T1000 (cell line): ENCODE results near the gene OSGIN1.

Experiments
- DNase-seq: peaks from one replicate; lab custom pipeline; 2025; ENCODE audit warnings: mixed read lengths; lab: John Stamatoyannopoulos, UW

The OSGIN1 gene

DNA sequence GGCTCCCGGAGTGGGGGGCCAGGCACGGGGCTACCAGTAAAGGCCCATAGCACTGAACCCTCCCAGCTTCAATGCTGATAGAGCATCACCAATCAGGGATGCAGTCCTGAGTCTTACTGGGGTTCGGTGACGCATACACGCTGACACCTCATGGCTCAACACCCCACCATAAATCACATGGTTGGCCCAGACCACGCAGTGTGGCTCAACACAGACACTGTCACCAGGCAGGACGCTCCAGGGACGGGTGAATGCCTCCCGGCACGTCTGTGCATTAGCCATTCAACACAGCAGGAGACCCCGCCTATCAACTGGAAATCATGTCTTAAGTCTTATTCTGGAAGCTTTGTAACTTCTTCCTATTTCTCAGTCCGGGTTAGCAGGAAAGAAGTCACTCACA, 50.0 kb downstream of the OSGIN1 start:
- no peak for DNase-seq

DNA sequence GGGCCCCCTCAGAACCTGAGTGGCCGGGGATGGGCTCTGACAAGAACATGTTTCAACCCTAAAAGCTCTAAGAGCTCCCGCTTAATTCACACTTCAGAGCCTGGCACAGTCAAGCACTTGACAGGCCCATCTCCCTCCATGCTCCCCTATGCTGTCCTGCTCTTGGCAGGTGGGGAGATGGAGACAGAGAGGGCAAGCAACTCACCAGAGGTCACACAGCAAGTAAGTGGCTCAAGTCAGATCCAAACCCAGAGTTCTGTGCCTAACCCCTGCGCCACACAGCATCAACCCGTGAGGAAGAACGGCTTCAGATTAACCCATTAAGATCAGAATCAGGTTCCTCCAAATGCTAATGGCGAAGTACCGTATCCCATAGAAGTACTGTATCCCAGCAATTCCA, 51.4 kb downstream of the OSGIN1 start:
- DNase-seq, result no peak

DNA sequence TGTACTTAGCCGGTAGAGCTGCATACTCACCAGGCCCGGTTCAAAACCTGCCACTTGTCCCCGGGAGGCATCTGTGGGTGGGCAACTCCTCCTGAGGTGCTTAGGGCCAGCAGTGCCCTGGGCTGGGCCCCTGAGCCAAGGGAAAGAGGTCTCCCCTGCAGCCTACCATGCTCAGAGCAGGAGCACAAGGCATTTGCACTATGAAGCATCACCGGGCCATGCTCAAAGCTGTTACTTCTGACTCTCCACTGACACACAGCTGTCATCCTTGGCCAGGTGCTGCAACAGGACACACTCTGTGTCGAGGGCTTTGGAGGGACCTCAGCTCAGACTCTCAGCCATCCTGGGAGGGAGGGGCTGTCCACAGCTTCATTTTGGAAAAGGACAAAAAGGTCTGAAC, 52.4 kb downstream of the OSGIN1 start:
- DNase-seq, result no peak

DNA sequence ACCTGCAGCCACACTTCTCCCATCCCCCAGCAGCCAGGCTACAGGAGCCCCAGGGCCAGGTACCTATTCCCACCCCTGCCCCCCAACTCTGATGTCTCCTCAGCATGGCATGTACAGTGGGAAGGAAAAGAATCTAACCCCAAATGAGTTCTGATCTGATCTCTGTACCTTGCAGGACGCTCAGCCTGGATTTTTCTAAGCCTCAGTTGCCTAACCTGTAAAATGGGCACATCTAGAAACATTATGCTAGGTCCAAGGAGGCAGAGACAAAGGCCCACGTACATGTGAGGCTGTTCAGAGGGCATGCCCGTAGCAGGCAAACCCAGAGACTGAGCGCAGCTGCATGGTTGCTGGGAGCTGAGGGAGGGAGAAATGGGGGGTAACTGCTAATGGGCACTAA, 54.5 kb downstream of the OSGIN1 start:
- DNase-seq, result no peak

DNA sequence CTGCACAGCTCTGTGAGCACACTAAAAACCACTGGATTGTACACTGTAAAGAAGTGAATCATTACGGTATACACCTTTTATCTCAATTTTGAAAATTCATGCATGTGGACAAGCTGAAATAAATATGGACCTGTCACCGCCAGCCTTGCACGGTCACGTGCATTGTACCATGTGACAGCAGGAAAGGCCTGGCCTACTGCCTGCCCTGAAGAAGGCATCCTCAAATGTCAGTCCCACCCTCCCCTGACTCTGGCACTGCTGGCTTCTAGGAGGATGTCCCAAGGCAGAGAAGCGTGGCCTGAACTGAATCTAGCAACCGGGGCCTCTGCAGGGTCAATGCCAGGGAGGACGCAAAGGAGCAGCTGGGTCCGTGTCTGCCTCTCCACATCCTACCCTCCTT, 54.9 kb downstream of the OSGIN1 start:
- no peak for DNase-seq

DNA sequence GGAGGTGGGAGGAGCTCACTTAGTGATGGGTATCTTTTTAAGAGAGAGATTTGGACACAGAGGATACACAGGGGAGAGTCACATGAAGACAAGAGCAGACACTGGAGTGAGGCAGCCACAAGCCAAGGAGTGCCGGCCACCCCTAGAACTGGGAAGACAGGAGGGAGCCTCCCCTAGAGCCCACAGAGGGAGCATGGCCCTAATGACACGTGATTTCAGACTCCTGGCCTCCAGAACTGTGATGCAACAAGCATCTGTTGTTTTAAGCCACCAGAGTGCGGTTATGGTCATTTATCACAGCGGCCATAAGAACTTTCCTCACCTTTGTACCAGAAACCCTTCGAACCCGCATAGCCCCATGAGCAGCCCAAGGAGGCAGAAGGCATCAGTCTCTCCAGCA, 56.2 kb downstream of the OSGIN1 start:
- DNase-seq, result no peak

DNA sequence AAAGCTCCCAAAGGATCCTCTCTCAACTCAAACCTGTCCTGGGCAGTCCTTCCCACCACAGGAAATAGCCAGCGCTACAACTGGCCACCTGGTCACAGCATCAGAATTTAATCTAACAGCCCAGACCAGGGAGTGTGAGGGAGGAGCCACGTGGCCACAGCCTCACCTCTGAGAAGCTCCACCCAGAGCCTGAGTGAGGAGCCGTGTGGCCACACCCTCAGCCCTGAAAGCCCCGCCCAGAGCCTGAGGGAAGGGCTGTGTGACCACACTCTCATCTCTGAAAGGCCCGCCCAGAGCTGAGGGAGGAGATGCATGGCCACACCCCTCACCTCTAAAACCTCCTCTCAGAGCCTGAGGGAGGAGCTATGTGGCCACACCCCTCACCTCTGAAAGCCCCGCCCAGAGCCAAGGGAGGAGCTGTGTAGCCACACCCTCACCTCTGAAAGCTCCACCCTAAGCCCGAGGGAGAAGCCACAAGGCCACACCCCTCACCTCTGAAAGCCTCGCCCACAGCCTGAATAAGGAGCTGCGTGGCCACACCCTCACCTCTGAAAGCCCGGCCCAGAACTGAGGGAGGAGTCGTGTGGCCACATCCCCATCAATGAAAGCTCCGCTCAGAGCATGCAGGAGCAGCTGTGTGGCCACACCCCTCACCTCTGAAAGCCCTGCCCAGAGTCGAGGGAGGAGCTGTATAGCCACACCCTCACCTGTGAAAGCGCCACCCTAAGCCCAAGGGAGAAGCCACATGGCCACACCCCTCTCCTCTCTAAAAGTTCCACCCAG, 60.9 kb downstream of the OSGIN1 start:
- peak; percentile 17 for DNase-seq

DNA sequence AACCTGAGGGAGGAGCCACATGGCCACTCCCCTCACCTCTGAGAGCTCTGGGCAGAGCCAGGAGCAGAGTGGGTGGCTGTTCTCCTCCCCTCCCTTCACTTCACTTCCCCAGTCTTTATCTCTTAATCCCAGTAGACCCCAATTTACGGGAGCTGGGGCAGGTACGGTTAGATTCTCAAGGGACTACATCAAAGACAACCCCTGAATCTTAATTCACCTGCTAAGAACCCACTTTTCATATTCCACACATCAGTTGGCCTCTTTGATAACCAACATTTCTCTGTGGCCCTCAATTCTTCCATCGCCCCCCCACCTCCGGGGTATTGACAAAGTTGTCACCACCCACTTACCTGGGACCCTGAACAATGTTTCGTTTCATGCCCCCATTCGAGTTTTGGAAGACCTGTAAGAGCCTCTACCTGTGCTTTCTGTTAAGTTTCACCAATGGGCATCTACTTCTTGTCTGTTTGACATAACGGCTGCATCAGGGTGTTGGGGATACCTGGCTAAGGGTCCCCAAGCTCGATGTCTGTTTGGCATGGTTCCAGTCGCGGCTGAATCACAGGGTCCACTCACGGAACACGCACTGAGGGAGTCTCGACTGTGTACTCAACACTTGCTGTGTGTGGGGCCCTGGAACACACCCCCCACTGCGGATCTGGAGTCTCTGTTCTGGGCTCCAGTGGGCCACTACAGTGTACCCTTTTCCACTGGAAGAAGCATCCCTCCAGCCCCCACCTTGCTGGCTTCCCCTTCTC, 61.7 kb downstream of the OSGIN1 start:
- DNase-seq, result no peak

DNA sequence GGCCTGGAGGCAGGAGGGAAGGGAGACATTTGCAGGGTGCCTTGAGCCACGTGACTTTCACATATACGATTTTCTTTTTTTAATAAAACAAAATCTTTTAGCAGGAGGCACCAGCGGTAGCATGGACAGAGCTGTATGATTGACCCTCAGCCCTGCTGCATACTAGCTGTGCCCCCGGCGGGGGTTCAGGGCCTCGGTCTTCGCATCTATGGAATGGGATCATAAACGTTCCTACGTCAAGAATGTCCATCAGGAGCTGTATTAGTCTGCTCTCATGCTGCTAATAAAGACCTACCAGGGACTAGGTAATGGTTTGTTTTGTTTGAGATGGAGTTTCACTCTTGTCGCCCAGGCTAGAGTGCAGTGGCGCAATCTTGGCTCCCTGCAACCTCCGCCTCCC, 62.4 kb downstream of the OSGIN1 start:
- DNase-seq, result no peak
